Gastroesophageal sphincter (tissue), 4 donors: ENCODE measurements around the gene BIK. TPM values are rescaled to one million over a fixed set of nuclear protein-coding genes. Genes with fewer than 3 reads are reported as not detected.

Experiments
- ATAC-seq: fragments of 150-250 bp; one replicate; pipeline ENCODE4 v1.9.1; 2016; ENCODE audit warnings: mild to moderate bottlenecking, moderate library complexity
- H3K27ac ChIP-seq, 4 donors: fragments of 200-600 bp; sonication (generic) in 3 of 4; 1 replicate in 3 of 4; 2 replicates in 1 of 4; pipeline ENCODE4 v1.5.1; 2016 to 2019
- H3K27me3 ChIP-seq: fragments of 200-600 bp; sonication (generic); one replicate; pipeline ENCODE4 v1.5.1; 2019
- H3K36me3 ChIP-seq, 2 donors: fragments of 200-600 bp; sonication (generic); one replicate each; pipeline ENCODE4 v1.5.1; 2019; ENCODE audit warnings: control low read depth in 1 of 2
- H3K4me1 ChIP-seq, 3 donors: fragments of 200-600 bp; sonication (generic); 1 replicate in 2 of 3; 2 replicates in 1 of 3; pipeline ENCODE4 v1.5.1; 2016 to 2019; ENCODE audit warnings: control low read depth in 2 of 3
- H3K4me3 ChIP-seq, 2 donors: fragments of 200-600 bp; sonication (generic); one replicate each; pipeline ENCODE4 v1.5.1; 2019; ENCODE audit warnings: mild to moderate bottlenecking in 1 of 2, moderate library complexity in 1 of 2
- H3K9me3 ChIP-seq, 3 donors: fragments of 200-600 bp; sonication (generic); one replicate each; pipeline ENCODE4 v1.5.1; 2017 to 2019; ENCODE audit warnings: control low read depth in 2 of 3
- CTCF ChIP-seq, 4 experiments: fragments of 200-600 bp in 2 of 4; fragments of 450-650 bp in 2 of 4; sonication (generic) in 1 of 4; IDR thresholded peaks; one replicate each; pipeline ENCODE4 v1.5.1; 2017 to 2019; ENCODE audit warnings: antibody characterized with exemption in 4 of 4, mild to moderate bottlenecking in 2 of 4, moderate library complexity in 2 of 4
- EP300 ChIP-seq: sonication (generic); formaldehyde crosslinking; IDR thresholded peaks from one replicate; pipeline ENCODE4 v1.6.1; 2017; ENCODE audit warnings: antibody characterized with exemption, mild to moderate bottlenecking
- POLR2A ChIP-seq, 2 donors: fragments of 450-650 bp; IDR thresholded peaks; one replicate each; pipeline ENCODE4 v1.6.1; 2017; ENCODE audit warnings: antibody characterized with exemption in 2 of 2, mild to moderate bottlenecking in 2 of 2, moderate library complexity in 1 of 2
- POLR2AphosphoS5 ChIP-seq: sonication (generic); formaldehyde crosslinking; IDR thresholded peaks from one replicate; pipeline ENCODE4 v1.6.1; 2017; ENCODE audit warnings: antibody characterized with exemption
- WGBS, 2 donors: methylation state at CpG; one replicate each; pipeline ENCODE4 v1.1.5; 2018; ENCODE audit warnings: low coverage in 1 of 2; 5-methylcytosine and 5-hydroxymethylcytosine counted together
- total RNA-seq, 4 donors: library from RNA; depleted of rRNA; stranded (reverse); fragments of >200 nt; gene quantifications; one replicate each; pipeline ENCODE4 v1.1.0, GENCODE V29; 2016

The BIK gene
- total RNA-seq, 4 donors from 2014 or later, result 1.7 TPM; not detected in 3

DNA sequence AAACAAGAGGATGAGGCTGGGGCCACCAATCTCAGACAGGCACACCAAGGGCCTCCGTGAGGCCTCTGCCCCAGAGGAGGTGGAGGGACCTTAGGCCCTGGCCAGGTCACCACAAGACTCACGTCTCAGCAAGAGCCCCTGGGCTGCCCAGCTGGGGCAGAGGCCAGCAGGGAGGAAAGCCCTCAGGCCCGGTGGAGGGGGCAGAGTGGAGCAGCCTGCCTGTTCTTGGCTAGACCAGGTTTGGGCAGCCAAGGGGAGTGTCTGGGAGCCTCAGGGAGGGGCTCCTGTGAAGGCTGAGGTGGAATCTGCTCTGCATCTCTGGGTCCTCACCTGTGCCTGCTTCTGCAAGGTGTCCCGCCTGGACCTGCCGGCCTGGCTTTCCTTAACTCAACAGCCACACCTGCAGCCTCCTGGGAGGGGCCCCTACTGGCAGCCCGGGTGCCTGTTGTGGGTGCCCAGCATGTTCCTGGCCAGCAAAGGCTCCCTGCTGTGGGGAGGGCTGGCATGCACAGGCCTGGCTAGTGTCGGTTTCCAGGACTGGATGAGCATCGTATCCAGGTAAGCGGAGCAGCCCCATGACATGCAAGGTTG, 64.5 kb downstream of the BIK start:
- no peaks in the 10 kb centered on the region for H3K4me1 ChIP-seq
- peaks cover 0 to 98% of the 10 kb centered on the region in 2 donors for H3K36me3 ChIP-seq
- no peak for ATAC-seq
- no peaks in the 10 kb centered on the region for H3K9me3 ChIP-seq
- H3K27ac ChIP-seq, result no peak overlapping the region
- no peak overlapping the region for H3K4me3 ChIP-seq
- no peak for TF ChIP-seq POLR2AphosphoS5
- TF ChIP-seq POLR2A (IDR thresholded peaks at IDR 0.05), result no peak
- TF ChIP-seq EP300, result no peak
- no peak for TF ChIP-seq CTCF (IDR thresholded peaks at IDR 0.05)
- H3K27me3 ChIP-seq, result no peaks in the 10 kb centered on the region
- WGBS, 2 donors, result 82 to 85% methylated on average over 2 of the region's 9 CpGs

DNA sequence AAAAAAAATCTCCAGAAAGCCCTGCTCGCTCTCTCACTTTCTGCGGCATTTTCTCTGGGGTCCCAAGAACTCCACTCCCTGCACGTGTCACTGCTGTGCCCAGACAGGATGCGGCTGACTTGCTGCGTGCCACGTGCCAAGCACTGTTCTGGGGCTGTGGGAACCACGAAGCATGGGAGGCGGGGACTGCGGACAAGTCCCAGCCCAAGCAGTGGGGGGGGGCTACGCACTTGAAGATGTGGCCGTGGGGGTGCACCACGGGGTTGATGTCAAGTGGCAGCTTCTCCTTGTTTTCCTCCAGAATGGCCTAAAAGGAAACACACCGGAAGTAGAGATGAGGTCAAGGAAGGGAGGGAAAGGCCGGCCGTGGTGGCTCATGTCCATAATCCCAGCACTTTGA, 65.5 kb downstream of the BIK start:
- WGBS, 2 donors, result 85 to 86% methylated on average over 5 to 7 of the region's 15 CpGs
- H3K27me3 ChIP-seq, result no peaks in the 10 kb centered on the region
- TF ChIP-seq POLR2A (IDR thresholded peaks at IDR 0.05), result no peak
- no peak for TF ChIP-seq POLR2AphosphoS5
- no peak for ATAC-seq
- no peak overlapping the region for H3K27ac ChIP-seq
- H3K9me3 ChIP-seq, result no peaks in the 10 kb centered on the region
- H3K4me1 ChIP-seq, result no peaks in the 10 kb centered on the region
- no peak overlapping the region for H3K4me3 ChIP-seq
- peaks cover 0 to 98% of the 10 kb centered on the region in 2 donors for H3K36me3 ChIP-seq

DNA sequence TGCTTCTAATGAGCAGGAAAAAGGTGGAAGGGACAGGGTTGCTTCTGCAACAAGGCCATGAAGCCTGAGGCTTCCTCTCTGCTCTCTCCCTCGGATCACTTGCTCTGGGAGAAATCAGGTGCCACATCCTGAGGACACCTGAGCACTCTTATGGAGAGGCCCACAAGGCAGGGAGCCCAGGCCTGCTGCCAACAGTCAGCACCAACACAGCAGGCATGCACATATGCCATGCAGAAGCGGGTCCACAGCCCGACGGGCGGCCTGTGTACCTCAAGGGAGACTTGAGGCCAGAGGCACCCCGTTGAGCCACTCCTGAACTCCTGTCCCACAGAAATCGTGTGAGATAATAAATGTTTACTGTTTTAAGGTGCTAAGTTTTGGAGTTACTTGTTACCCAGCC, 66.9 kb downstream of the BIK start:
- Histone ChIP-seq H3K36me3 (peaks cover 0 to 98% of the 10 kb centered on the region in 2 donors), H3K9me3 (no peaks in the 10 kb centered on the region), H3K27ac (no peak overlapping the region), H3K27me3 (no peaks in the 10 kb centered on the region), H3K4me3 (no peak overlapping the region), H3K4me1 (no peaks in the 10 kb centered on the region)
- no peak for ATAC-seq
- 73 to 100% methylated on average over 2 to 6 of the region's 7 CpGs for WGBS, 2 donors
- no peak for TF ChIP-seq EP300
- TF ChIP-seq POLR2A (IDR thresholded peaks at IDR 0.05), result no peak
- no peak for TF ChIP-seq POLR2AphosphoS5

Other genes with a start within 250 kb of the BIK start
- 100 to 1,000 TPM in 2 of 4 donors, 10 to 100 TPM in 2; 73.1 to 171 (median 107) TPM for gene PACSIN2, start 95.6 kb upstream of the BIK start, total RNA-seq
- gene TTLL1, start 21.4 kb upstream of the BIK start, total RNA-seq, result 1 to 10 TPM; 3.9 to 8.0 (median 5.4) TPM
- gene MCAT, start 32.6 kb downstream of the BIK start, total RNA-seq, result 10 to 100 TPM; 15.8 to 21.7 (median 19.2) TPM
- 100 to 1,000 TPM; 112 to 240 (median 178) TPM for gene TSPO, start 40.8 kb downstream of the BIK start, total RNA-seq
- 10 to 100 TPM; 20.8 to 34.5 (median 23.4) TPM for gene TTLL12, start 76.4 kb downstream of the BIK start, total RNA-seq
- 100 to 1,000 TPM in 2 of 4 donors, 10 to 100 TPM in 2; 37.3 to 107 (median 75.9) TPM for gene SCUBE1, start 232.6 kb downstream of the BIK start, total RNA-seq